ENCODE data around the gene MRNIP.

Gene MRNIP

GRCh38 chr5:179803651-179804554 is 54.7 kb downstream of the MRNIP start:
- DNase-seq (ENCODE audit: low read depth, low spot score), result no peak

GRCh38 chr5:179802950-179803562 is 55.6 kb downstream of the MRNIP start:
- DNase-seq (ENCODE audit: low read depth, low spot score), result no peak

- DNase-seq (ENCODE audit: low read depth, low spot score), result no peak
Observed at GRCh38 chr5:179802207-179802883, 56.3 kb downstream of the MRNIP start.

GRCh38 chr5:179801304-179802206 is 57.1 kb downstream of the MRNIP start:
- DNase-seq (ENCODE audit: low read depth, low spot score), result peak; percentile 64

- no peak for DNase-seq (ENCODE audit: low read depth, low spot score)
Observed at GRCh38 chr5:179800696-179801201, 57.9 kb downstream of the MRNIP start.

- no peak for DNase-seq (ENCODE audit: low read depth, low spot score)
Observed at GRCh38 chr5:179800071-179800695, 58.4 kb downstream of the MRNIP start.

- no peak for DNase-seq (ENCODE audit: low read depth, low spot score)
Observed at GRCh38 chr5:179799644-179799973, 59.0 kb downstream of the MRNIP start.

- no peak for DNase-seq (ENCODE audit: low read depth, low spot score)
Observed at GRCh38 chr5:179798771-179799643, 59.6 kb downstream of the MRNIP start.

GRCh38 chr5:179798144-179798770 is 60.4 kb downstream of the MRNIP start:
- DNase-seq (ENCODE audit: low read depth, low spot score), result no peak

- DNase-seq (ENCODE audit: low read depth, low spot score), result no peak
Observed at GRCh38 chr5:179797741-179798140, 60.9 kb downstream of the MRNIP start.

- DNase-seq (ENCODE audit: low read depth, low spot score), result no peak
Observed at GRCh38 chr5:179796877-179797608, 61.6 kb downstream of the MRNIP start.

- peak; percentile 95 for DNase-seq (ENCODE audit: low read depth, low spot score)
Observed at GRCh38 chr5:179795863-179796833, 62.5 kb downstream of the MRNIP start.

GRCh38 chr5:179795049-179795862 is 63.4 kb downstream of the MRNIP start:
- peak; percentile 30 for DNase-seq (ENCODE audit: low read depth, low spot score)

- DNase-seq (ENCODE audit: low read depth, low spot score), result no peak
Observed at GRCh38 chr5:179794575-179794974, 64.0 kb downstream of the MRNIP start.

- DNase-seq (ENCODE audit: low read depth, low spot score), result no peak
Observed at GRCh38 chr5:179794171-179794570, 64.4 kb downstream of the MRNIP start.

GRCh38 chr5:179793468-179794139 is 65.0 kb downstream of the MRNIP start, which contains the start of gene LTC4S:
Gene LTC4S, plus strand, starts transcription at chr5:179793986. Its CDS starts 95 bp downstream, at chr5:179794081.
- peak; percentile 77 for DNase-seq (ENCODE audit: low read depth, low spot score)

Measured in astrocyte of the hippocampus (primary cell).